HepG2 (cell line): ENCODE data around the gene BMP6. TPM values are rescaled to one million over a fixed set of nuclear protein-coding genes. Genes with fewer than 3 reads are reported as not detected.

Source experiments
- ASH2L ChIP-seq: fragments of 300-600, 200-600 bp; sonication (generic); IDR thresholded peaks from 2 replicates; pipeline ENCODE4 v1.7.0; 2017; ENCODE audit warnings: low read depth, mild to moderate bottlenecking, moderate library complexity, mixed read lengths, low read length; ENCODE audit not compliant: insufficient read length
- ELF4 ChIP-seq: sonication (generic); formaldehyde crosslinking; IDR thresholded peaks from 2 replicates; pipeline ENCODE4 v1.5.0; 2020; ENCODE audit warnings: missing genetic modification reagents, mild to moderate bottlenecking, moderate library complexity, borderline replicate concordance
- HIVEP1 ChIP-seq: sonication (generic); formaldehyde crosslinking; IDR thresholded peaks from 2 replicates; pipeline ENCODE4 v1.4.0; 2020; ENCODE audit warnings: mild to moderate bottlenecking, missing genetic modification reagents
- MLLT10 ChIP-seq: sonication (generic); formaldehyde crosslinking; IDR thresholded peaks from 2 replicates; pipeline ENCODE4 v1.4.0; 2020; ENCODE audit warnings: missing genetic modification reagents
- MTA1 ChIP-seq: sonication (generic); formaldehyde crosslinking; IDR thresholded peaks from 2 replicates; pipeline ENCODE4 v1.4.0; 2020; ENCODE audit warnings: missing genetic modification reagents, mild to moderate bottlenecking, borderline replicate concordance
- MYC ChIP-seq: sonication (generic); formaldehyde crosslinking; IDR thresholded peaks from 2 replicates; pipeline ENCODE4 v1.9.0; 2021; ENCODE audit warnings: missing genetic modification reagents, borderline replicate concordance
- NFRKB ChIP-seq: fragments of 450-650 bp; IDR thresholded peaks from 2 replicates; pipeline ENCODE4 v1.6.1; 2017
- NFYB ChIP-seq: sonication (generic); formaldehyde crosslinking; IDR thresholded peaks from 2 replicates; pipeline ENCODE4 v1.4.0; 2020; ENCODE audit warnings: missing genetic modification reagents
- RCOR2 ChIP-seq: IDR thresholded peaks from 2 replicates; pipeline ENCODE4 v1.6.1; 2016; ENCODE audit warnings: missing biosample characterization, missing genetic modification reagents
- ZBTB21 ChIP-seq: sonication (generic); formaldehyde crosslinking; IDR thresholded peaks from 2 replicates; pipeline ENCODE4 v1.4.0; 2020; ENCODE audit warnings: missing genetic modification reagents
- ZNF101 ChIP-seq: sonication (generic); formaldehyde crosslinking; IDR thresholded peaks from 2 replicates; pipeline ENCODE4 v1.4.0; 2020; ENCODE audit warnings: mild to moderate bottlenecking, low read depth, missing genetic modification reagents, borderline replicate concordance
- ZNF709 ChIP-seq: sonication (generic); formaldehyde crosslinking; IDR thresholded peaks from 2 replicates; pipeline ENCODE4 v1.5.0; 2020; ENCODE audit warnings: mild to moderate bottlenecking, missing genetic modification reagents
- ZNF720 ChIP-seq: sonication (generic); formaldehyde crosslinking; IDR thresholded peaks from 2 replicates; pipeline ENCODE4 v1.4.0; 2020; ENCODE audit warnings: missing genetic modification reagents
- ZNF772 ChIP-seq: sonication (generic); formaldehyde crosslinking; IDR thresholded peaks from 2 replicates; pipeline ENCODE4 v1.5.0; 2020; ENCODE audit warnings: mild to moderate bottlenecking, missing genetic modification reagents
- polyA plus RNA-seq, 8 experiments: library from polyadenylated mRNA; depleted of rRNA in 3 of 8; stranded (reverse) in 7 of 8; unstranded in 1 of 8; fragments of >200 nt; fragmentation: Illumina TruSeq in 4 of 8; extraction: Trizol in 4 of 8; gene quantifications; 2 replicates each; pipeline versions ENCODE4 v1.2.1 to v1.2.3, GENCODE V29; 2011 to 2016; ENCODE audit warnings: low read depth in 4 of 8, missing spikeins in 1 of 8, mixed read lengths in 1 of 8; ENCODE audit not compliant: insufficient read depth in 1 of 8
- total RNA-seq, 5 experiments: library from RNA; depleted of rRNA; stranded (reverse); fragments of >200 nt; fragmentation: Illumina TruSeq; extraction: Trizol; gene quantifications; 2 replicates each; pipeline ENCODE4 v1.2.3, GENCODE V29; 2016; ENCODE audit warnings: low read depth in 1 of 5
- TF ChIP-seq, protein P1 (sequence below): sonication (generic); formaldehyde crosslinking; IDR thresholded peaks from 2 replicates; pipeline ENCODE4 v1.4.0; 2020; ENCODE audit warnings: missing genetic modification reagents, borderline replicate concordance
- TF ChIP-seq, protein P2 (sequence below): sonication (generic); formaldehyde crosslinking; IDR thresholded peaks from 2 replicates; pipeline ENCODE4 v1.5.0; 2020; ENCODE audit warnings: missing genetic modification reagents, mild to moderate bottlenecking, borderline replicate concordance
- TF ChIP-seq, protein P3 (sequence below): sonication (generic); formaldehyde crosslinking; conservative IDR thresholded peaks from 2 replicates; pipeline ENCODE4 v1.4.0; 2020; ENCODE audit warnings: missing genetic modification reagents
- TF ChIP-seq, protein P4 (sequence below): sonication (generic); formaldehyde crosslinking; IDR thresholded peaks from 2 replicates; pipeline ENCODE4 v1.9.0; 2022; ENCODE audit warnings: missing genetic modification reagents, mild to moderate bottlenecking, borderline replicate concordance

Gene BMP6
- total and polyA plus RNA-seq, 2 of the 13 experiments (the other 11 are each of a cell fraction or from before 2014, with no cell fraction given): 0.09 to 0.18 TPM

DNA sequence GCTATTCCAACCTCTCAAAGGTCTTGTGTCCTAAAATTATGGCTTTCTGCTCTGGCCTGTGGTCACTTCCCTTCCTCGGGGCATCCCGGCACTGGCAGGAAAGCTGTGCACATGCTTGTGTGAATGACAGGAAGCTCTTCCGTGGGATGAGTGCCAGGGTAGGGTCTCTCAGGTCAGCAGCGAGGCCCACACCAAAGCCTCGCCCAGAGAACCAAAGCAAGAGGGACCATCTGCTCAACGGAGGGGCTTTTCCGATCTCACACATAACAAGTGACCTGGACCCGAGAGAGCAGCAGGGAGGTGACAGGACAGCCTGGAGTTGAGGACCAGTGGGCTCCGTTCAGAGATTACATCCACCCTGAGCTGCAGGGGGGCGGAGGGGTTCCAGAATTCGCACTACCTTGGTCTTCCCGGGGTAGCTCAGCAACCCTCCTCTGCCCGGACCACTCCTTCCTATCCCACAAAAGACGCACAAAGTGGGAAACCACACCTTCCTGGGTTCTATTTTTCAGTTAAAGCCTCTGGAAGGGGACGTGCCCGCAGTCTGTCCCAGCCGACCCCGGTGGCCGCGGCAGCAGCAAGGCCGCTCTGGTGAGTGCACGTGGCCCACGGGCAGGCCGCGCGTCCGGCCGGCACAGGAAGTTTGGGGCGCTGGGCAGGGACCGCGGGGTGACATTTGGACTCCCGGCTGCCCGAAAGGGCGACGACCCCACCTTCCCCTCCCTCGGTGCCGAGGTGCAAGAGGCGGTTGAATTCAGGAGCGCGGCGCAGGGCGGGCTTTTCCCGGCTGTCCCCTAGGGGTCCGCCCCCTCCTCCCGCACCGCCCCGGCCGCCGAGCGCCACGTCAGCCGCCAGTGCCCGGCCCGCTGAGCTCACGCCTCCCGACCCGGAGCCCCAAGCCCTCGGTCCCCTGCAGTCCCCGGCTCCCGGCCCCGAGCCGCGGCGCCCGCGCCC is 183.7 kb downstream of the BMP6 start (continued):
- TF ChIP-seq, protein P1, sequence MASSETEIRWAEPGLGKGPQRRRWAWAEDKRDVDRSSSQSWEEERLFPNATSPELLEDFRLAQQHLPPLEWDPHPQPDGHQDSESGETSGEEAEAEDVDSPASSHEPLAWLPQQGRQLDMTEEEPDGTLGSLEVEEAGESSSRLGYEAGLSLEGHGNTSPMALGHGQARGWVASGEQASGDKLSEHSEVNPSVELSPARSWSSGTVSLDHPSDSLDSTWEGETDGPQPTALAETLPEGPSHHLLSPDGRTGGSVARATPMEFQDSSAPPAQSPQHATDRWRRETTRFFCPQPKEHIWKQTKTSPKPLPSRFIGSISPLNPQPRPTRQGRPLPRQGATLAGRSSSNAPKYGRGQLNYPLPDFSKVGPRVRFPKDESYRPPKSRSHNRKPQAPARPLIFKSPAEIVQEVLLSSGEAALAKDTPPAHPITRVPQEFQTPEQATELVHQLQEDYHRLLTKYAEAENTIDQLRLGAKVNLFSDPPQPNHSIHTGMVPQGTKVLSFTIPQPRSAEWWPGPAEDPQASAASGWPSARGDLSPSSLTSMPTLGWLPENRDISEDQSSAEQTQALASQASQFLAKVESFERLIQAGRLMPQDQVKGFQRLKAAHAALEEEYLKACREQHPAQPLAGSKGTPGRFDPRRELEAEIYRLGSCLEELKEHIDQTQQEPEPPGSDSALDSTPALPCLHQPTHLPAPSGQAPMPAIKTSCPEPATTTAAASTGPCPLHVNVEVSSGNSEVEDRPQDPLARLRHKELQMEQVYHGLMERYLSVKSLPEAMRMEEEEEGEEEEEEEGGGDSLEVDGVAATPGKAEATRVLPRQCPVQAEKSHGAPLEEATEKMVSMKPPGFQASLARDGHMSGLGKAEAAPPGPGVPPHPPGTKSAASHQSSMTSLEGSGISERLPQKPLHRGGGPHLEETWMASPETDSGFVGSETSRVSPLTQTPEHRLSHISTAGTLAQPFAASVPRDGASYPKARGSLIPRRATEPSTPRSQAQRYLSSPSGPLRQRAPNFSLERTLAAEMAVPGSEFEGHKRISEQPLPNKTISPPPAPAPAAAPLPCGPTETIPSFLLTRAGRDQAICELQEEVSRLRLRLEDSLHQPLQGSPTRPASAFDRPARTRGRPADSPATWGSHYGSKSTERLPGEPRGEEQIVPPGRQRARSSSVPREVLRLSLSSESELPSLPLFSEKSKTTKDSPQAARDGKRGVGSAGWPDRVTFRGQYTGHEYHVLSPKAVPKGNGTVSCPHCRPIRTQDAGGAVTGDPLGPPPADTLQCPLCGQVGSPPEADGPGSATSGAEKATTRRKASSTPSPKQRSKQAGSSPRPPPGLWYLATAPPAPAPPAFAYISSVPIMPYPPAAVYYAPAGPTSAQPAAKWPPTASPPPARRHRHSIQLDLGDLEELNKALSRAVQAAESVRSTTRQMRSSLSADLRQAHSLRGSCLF (CRISPR knock-in tag): no peak
- peak; percentile 83; the same call in 1 of the 2 replicates for TF ChIP-seq MTA1 (CRISPR knock-in tag)
- peak; percentile 99 for TF ChIP-seq MYC (CRISPR knock-in tag)
- TF ChIP-seq ZNF720 (CRISPR knock-in tag): no peak
- TF ChIP-seq ZNF709 (CRISPR knock-in tag): peak; percentile 91
- no peak for TF ChIP-seq MLLT10
- no peak for TF ChIP-seq RCOR2
- TF ChIP-seq NFRKB: no peak
- TF ChIP-seq, protein P2, sequence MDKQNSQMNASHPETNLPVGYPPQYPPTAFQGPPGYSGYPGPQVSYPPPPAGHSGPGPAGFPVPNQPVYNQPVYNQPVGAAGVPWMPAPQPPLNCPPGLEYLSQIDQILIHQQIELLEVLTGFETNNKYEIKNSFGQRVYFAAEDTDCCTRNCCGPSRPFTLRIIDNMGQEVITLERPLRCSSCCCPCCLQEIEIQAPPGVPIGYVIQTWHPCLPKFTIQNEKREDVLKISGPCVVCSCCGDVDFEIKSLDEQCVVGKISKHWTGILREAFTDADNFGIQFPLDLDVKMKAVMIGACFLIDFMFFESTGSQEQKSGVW (CRISPR knock-in tag): no peak; the same call in 1 of the 2 replicates
- peak; percentile 67; the same call in 1 of the 2 replicates for TF ChIP-seq ZNF101
- TF ChIP-seq ZBTB21: no peak
- TF ChIP-seq ASH2L: peak; percentile 93
- TF ChIP-seq, protein P3, sequence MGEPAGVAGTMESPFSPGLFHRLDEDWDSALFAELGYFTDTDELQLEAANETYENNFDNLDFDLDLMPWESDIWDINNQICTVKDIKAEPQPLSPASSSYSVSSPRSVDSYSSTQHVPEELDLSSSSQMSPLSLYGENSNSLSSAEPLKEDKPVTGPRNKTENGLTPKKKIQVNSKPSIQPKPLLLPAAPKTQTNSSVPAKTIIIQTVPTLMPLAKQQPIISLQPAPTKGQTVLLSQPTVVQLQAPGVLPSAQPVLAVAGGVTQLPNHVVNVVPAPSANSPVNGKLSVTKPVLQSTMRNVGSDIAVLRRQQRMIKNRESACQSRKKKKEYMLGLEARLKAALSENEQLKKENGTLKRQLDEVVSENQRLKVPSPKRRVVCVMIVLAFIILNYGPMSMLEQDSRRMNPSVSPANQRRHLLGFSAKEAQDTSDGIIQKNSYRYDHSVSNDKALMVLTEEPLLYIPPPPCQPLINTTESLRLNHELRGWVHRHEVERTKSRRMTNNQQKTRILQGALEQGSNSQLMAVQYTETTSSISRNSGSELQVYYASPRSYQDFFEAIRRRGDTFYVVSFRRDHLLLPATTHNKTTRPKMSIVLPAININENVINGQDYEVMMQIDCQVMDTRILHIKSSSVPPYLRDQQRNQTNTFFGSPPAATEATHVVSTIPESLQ (CRISPR knock-in tag): peak; percentile 77; the same call in 1 of the 2 replicates
- peak; percentile 86 for TF ChIP-seq HIVEP1
- TF ChIP-seq NFYB (CRISPR knock-in tag): peak; percentile 45
- TF ChIP-seq, protein P4, sequence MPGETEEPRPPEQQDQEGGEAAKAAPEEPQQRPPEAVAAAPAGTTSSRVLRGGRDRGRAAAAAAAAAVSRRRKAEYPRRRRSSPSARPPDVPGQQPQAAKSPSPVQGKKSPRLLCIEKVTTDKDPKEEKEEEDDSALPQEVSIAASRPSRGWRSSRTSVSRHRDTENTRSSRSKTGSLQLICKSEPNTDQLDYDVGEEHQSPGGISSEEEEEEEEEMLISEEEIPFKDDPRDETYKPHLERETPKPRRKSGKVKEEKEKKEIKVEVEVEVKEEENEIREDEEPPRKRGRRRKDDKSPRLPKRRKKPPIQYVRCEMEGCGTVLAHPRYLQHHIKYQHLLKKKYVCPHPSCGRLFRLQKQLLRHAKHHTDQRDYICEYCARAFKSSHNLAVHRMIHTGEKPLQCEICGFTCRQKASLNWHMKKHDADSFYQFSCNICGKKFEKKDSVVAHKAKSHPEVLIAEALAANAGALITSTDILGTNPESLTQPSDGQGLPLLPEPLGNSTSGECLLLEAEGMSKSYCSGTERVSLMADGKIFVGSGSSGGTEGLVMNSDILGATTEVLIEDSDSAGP (CRISPR knock-in tag): peak; percentile 91
- no peak; the same call in 1 of the 2 replicates for TF ChIP-seq ELF4 (CRISPR knock-in tag)
- 0 out of 2 replicates have a peak, but pooled peaks have one; percentile 85 for TF ChIP-seq ZNF772
